Liver (tissue), 9 donors: Measurements from ENCODE around the gene RNF220. TPM values are rescaled to one million over a fixed set of nuclear protein-coding genes. Genes with fewer than 3 reads are reported as not detected.

ENCODE experiments used
- DNase-seq: peaks from one replicate; pipeline ENCODE4 v3.0.0-alpha.2; 2017; ENCODE audit warnings: low spot score
- H3K27ac ChIP-seq, 2 donors: one replicate each; pipeline ENCODE4 v1.7.0; 2013; ENCODE audit warnings: inconsistent platforms in 2 of 2, low read length in 2 of 2, control low read depth in 1 of 2, low read depth in 1 of 2, mild to moderate bottlenecking in 1 of 2
- H3K27me3 ChIP-seq, 4 donors: one replicate each; pipeline versions ENCODE4 v1.6.1 to v1.7.0; 2013; ENCODE audit warnings: low read length in 3 of 4, inconsistent platforms in 1 of 4, mild to moderate bottlenecking in 1 of 4, moderate library complexity in 1 of 4; ENCODE audit not compliant: control insufficient read depth in 4 of 4, insufficient read depth in 4 of 4
- H3K36me3 ChIP-seq, 4 donors: one replicate each; pipeline versions ENCODE4 v1.6.1 to v1.7.0; 2013; ENCODE audit warnings: low read length in 3 of 4, mild to moderate bottlenecking in 3 of 4, low read depth in 1 of 4, moderate library complexity in 1 of 4; ENCODE audit not compliant: control insufficient read depth in 4 of 4, insufficient read depth in 3 of 4
- H3K4me1 ChIP-seq, 4 donors: one replicate each; pipeline versions ENCODE4 v1.6.1 to v1.7.0; 2013; ENCODE audit warnings: low read length in 3 of 4, mild to moderate bottlenecking in 3 of 4, moderate library complexity in 1 of 4; ENCODE audit not compliant: control insufficient read depth in 4 of 4, insufficient read depth in 4 of 4
- H3K4me3 ChIP-seq, 3 donors: one replicate each; pipeline versions ENCODE4 v1.6.1 to v1.7.0; 2013; ENCODE audit warnings: low read length in 3 of 3, control low read depth in 1 of 3, low read depth in 1 of 3, mild to moderate bottlenecking in 1 of 3
- H3K9ac ChIP-seq, 2 donors: one replicate each; pipeline ENCODE4 v1.7.0; 2013; ENCODE audit warnings: low read length in 2 of 2, mild to moderate bottlenecking in 2 of 2, moderate library complexity in 2 of 2, control low read depth in 1 of 2, low read depth in 1 of 2
- H3K9me3 ChIP-seq, 4 donors: one replicate each; pipeline versions ENCODE4 v1.6.1 to v1.7.0; 2013; ENCODE audit warnings: low read length in 3 of 4; ENCODE audit not compliant: control insufficient read depth in 4 of 4
- FOXA2 ChIP-seq: IDR thresholded peaks from 2 replicates; pipeline ENCODE4 v1.6.1; 2016; ENCODE audit warnings: antibody characterized with exemption
- GABPA ChIP-seq, 2 donors: IDR thresholded peaks in 1 of 2; conservative IDR thresholded peaks in 1 of 2; 2 replicates each; pipeline ENCODE4 v1.6.1; 2016; ENCODE audit warnings: antibody characterized with exemption in 2 of 2, mild to moderate bottlenecking in 1 of 2, moderate library complexity in 1 of 2
- HNF4A ChIP-seq, 2 donors: conservative IDR thresholded peaks; 2 replicates each; pipeline ENCODE4 v1.6.1; 2016; ENCODE audit warnings: antibody characterized with exemption in 2 of 2, mild to moderate bottlenecking in 2 of 2
- JUND ChIP-seq, 2 donors: IDR thresholded peaks; 2 replicates each; pipeline ENCODE4 v1.6.1; 2016; ENCODE audit warnings: antibody characterized with exemption in 2 of 2
- NR2F2 ChIP-seq: IDR thresholded peaks from 2 replicates; pipeline ENCODE4 v1.6.1; 2016; ENCODE audit warnings: antibody characterized with exemption
- RAD21 ChIP-seq, 2 donors: IDR thresholded peaks; 2 replicates each; pipeline ENCODE4 v1.6.1; 2016; ENCODE audit warnings: antibody characterized with exemption in 2 of 2, mild to moderate bottlenecking in 2 of 2
- REST ChIP-seq: IDR thresholded peaks from 2 replicates; pipeline ENCODE4 v1.6.1; 2016; ENCODE audit warnings: antibody characterized with exemption, mild to moderate bottlenecking
- TAF1 ChIP-seq: conservative IDR thresholded peaks from 2 replicates; pipeline ENCODE4 v1.6.1; 2016; ENCODE audit warnings: antibody characterized with exemption, mild to moderate bottlenecking
- YY1 ChIP-seq: IDR thresholded peaks from 2 replicates; pipeline ENCODE4 v1.6.1; 2016; ENCODE audit warnings: antibody characterized with exemption, mild to moderate bottlenecking
- WGBS: extraction: QIAGEN DNeasy Blood & Tissue Kit; methylation state at CpG from one replicate; pipeline ENCODE4 v1.1.7; 2013; 5-methylcytosine and 5-hydroxymethylcytosine counted together
- polyA plus RNA-seq, 2 donors: library from polyadenylated mRNA; stranded (reverse) in 1 of 2; unstranded in 1 of 2; fragments of 200-250 nt in 1 of 2; fragments of >200 nt in 1 of 2; fragmentation: Nextera tagmentation in 1 of 2; extraction: Ambion mirVana in 1 of 2; gene quantifications; one replicate each; pipeline versions ENCODE4 v1.2.1 to v1.2.3, GENCODE V29; 2013 to 2015
- total RNA-seq, 2 donors: library from RNA; depleted of rRNA; stranded (reverse); fragments of >200 nt; gene quantifications; one replicate each; pipeline ENCODE4 v1.2.3, GENCODE V29; 2014
- donor health status: healthy.
- donor health status: healthy.
- donor health status: healthy.
- donor health status: healthy.
- donor health status: healthy.

The RNF220 gene
- total and polyA plus RNA-seq, 4 donors, result 18.2 to 35.8 (median 26.1) TPM

- no peak overlapping the region for H3K4me3 ChIP-seq
- TF ChIP-seq FOXA2 (no peak), REST (no peak), NR2F2 (no peak), HNF4A (conservative IDR thresholded peaks at IDR 0.05) (no peak), TAF1 (no peak), JUND (IDR thresholded peaks at IDR 0.05) (no peak), YY1 (no peak)
- DNase-seq, result no peak
- H3K27ac ChIP-seq, result no peak overlapping the region
- H3K27me3 ChIP-seq, result no peaks in the 10 kb centered on the region
- 92% methylated on average over 6 of the region's 6 CpGs for WGBS
- H3K9me3 ChIP-seq, result no peaks in the 10 kb centered on the region
- no peaks in the 10 kb centered on the region for H3K36me3 ChIP-seq
- H3K9ac ChIP-seq, result no peak overlapping the region
- peaks cover 0 to 10% (median 8%) of the 10 kb centered on the region in 4 donors for H3K4me1 ChIP-seq
Observed at GRCh38 chr1:44613941-44614340, 208.9 kb downstream of the RNF220 start.

GRCh38 chr1:44616284-44616990 lies 211.4 kb downstream of the RNF220 start:
- Histone ChIP-seq H3K36me3 (no peaks in the 10 kb centered on the region), H3K27ac (no peak overlapping the region), H3K9me3 (no peaks in the 10 kb centered on the region), H3K4me1 (peaks cover 0 to 10% (median 8%) of the 10 kb centered on the region in 4 donors), H3K4me3 (peak overlapping the region in 1 of 3 donors; percentile 41), H3K9ac (no peak overlapping the region), H3K27me3 (no peaks in the 10 kb centered on the region)
- no peak for DNase-seq
- TF ChIP-seq HNF4A (conservative IDR thresholded peaks at IDR 0.05), result no peak
- 75% methylated on average over 4 of the region's 4 CpGs for WGBS

- Histone ChIP-seq H3K4me1 (peaks cover 0 to 10% (median 8%) of the 10 kb centered on the region in 4 donors), H3K27me3 (no peaks in the 10 kb centered on the region), H3K4me3 (peak overlapping the region in 2 of 3 donors; percentile 1 to 41), H3K9me3 (no peaks in the 10 kb centered on the region), H3K27ac (no peak overlapping the region), H3K9ac (no peak overlapping the region), H3K36me3 (no peaks in the 10 kb centered on the region)
- no peak for DNase-seq
- WGBS, result 20% methylated on average over 63 of the region's 63 CpGs
- TF ChIP-seq GABPA (IDR thresholded peaks at IDR 0.05 in 1 of 2, conservative IDR thresholded peaks at IDR 0.05 in 1 of 2), result no peak
- TF ChIP-seq RAD21 (IDR thresholded peaks at IDR 0.05), result no peak
Observed at GRCh38 chr1:44616991-44617702, 212.1 kb downstream of the RNF220 start.
